ENCODE results near the gene CACNA2D4. TPM values are rescaled to one million over a fixed set of nuclear protein-coding genes. Genes with fewer than 3 reads are reported as not detected.

Gene CACNA2D4
- total and polyA plus RNA-seq, 2 of the 13 experiments (the other 11 are each of a cell fraction or from before 2014, with no cell fraction given) = 14.2 to 136 TPM

DNA sequence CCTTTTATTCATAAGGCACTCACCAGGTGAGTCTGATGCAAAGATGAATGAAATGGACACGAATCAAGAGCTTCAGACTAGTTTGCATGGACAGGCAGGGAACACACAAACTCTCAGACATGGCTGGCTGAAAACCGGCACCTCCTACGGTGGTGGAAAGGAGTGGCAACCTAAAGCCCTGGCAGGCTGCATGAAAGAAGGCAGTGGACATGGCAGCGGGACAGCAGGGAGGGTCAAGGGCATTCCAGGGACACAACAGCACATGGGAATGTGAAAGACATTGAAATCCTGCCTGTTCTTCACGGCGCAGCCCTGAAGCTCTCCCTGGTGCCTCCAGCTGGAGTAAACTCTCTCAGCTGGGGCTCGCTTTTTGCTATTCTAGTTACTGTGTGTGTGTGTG is 114.7 kb downstream of the CACNA2D4 start:
- in situ Hi-C loops (cut with HindIII; ENCODE audit: extremely low pct_ligation_motif_present, low pct_unique_long_range_greater_than_20kb) = loop anchor here (10.0 kb wide), 1 partner anchor 231 kb away; no protein-coding TSS in a partner anchor
- BruUV-seq (replicated peaks) = no TSS peak
- intact Hi-C loops (cut with micrococcal nuclease; ENCODE audit: unreplicated experiment) = no loop called here
- CTCF ChIA-PET (ENCODE audit: low intra/inter-chr PET ratio, low total read pairs) = no interaction called here
- Histone ChIP-seq H3K27ac (ENCODE audit: extremely low read length, insufficient read depth, low read length) (no peak overlapping the region), H3K79me2 (ENCODE audit: insufficient read depth, low read length) (no peaks in the 10 kb centered on the region), H3K9me3 (ENCODE audit: low read length) (no peaks in the 10 kb centered on the region), H3K9ac (ENCODE audit: insufficient read depth, low read depth, low read length) (no peak overlapping the region), H3K27me3 (ENCODE audit: control insufficient read depth in 1 of 2, insufficient read depth in 2 of 2, low read length in 2 of 2) (no peaks in the 10 kb centered on the region), H4K20me1 (ENCODE audit: insufficient read depth, low read length) (no peaks in the 10 kb centered on the region), H3K4me2 (ENCODE audit: low read depth, low read length) (no peak overlapping the region), H2AFZ (ENCODE audit: low read length) (no peak overlapping the region), H3K36me3 (replicated peaks in 1 of 2; ENCODE audit: control insufficient read depth in 1 of 2, insufficient read depth in 2 of 2, low read length in 2 of 2) (peaks cover 0 to 3% of the 10 kb centered on the region in 2 experiments; a peak in 2 of 5 replicates), H3K4me1 (ENCODE audit: insufficient read depth, low read length) (peaks cover 42% of the 10 kb centered on the region), H3K4me3 (replicated peaks in 1 of 3; ENCODE audit: insufficient read depth in 1 of 3, low read depth in 2 of 3, low read length in 3 of 3) (no peak overlapping the region)
- 88% methylated on average over 3 of the region's 7 CpGs for WGBS (ENCODE audit: low lambda C conversion rate)
- FAIRE-seq (no peak), DNase-seq (ENCODE audit: low spot score) (no peak), ATAC-seq (no peak)
- POLR2A ChIA-PET = no interaction called here
- TF ChIP-seq ZNF781 (CRISPR knock-in tag; IDR thresholded peaks at IDR 0.05; ENCODE audit: borderline replicate concordance, not compliant biosample characterization) = no peak
- TF ChIP-seq KDM5A (IDR thresholded peaks at IDR 0.05; ENCODE audit: borderline replicate concordance, low read length) = no peak
- no peak for TF ChIP-seq ZNF354B (CRISPR knock-in tag; IDR thresholded peaks at IDR 0.05)
- no peak for TF ChIP-seq TOE1 (CRISPR knock-in tag; IDR thresholded peaks at IDR 0.05)
- TF ChIP-seq MBNL3 (CRISPR knock-in tag; conservative IDR thresholded peaks at IDR 0.05) = no peak
- TF ChIP-seq, protein P1, sequence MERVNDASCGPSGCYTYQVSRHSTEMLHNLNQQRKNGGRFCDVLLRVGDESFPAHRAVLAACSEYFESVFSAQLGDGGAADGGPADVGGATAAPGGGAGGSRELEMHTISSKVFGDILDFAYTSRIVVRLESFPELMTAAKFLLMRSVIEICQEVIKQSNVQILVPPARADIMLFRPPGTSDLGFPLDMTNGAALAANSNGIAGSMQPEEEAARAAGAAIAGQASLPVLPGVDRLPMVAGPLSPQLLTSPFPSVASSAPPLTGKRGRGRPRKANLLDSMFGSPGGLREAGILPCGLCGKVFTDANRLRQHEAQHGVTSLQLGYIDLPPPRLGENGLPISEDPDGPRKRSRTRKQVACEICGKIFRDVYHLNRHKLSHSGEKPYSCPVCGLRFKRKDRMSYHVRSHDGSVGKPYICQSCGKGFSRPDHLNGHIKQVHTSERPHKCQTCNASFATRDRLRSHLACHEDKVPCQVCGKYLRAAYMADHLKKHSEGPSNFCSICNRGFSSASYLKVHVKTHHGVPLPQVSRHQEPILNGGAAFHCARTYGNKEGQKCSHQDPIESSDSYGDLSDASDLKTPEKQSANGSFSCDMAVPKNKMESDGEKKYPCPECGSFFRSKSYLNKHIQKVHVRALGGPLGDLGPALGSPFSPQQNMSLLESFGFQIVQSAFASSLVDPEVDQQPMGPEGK (CRISPR knock-in tag; IDR thresholded peaks at IDR 0.05) = no peak
- TF ChIP-seq, protein P2, sequence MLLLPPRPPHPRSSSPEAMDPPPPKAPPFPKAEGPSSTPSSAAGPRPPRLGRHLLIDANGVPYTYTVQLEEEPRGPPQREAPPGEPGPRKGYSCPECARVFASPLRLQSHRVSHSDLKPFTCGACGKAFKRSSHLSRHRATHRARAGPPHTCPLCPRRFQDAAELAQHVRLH (CRISPR knock-in tag; IDR thresholded peaks at IDR 0.05; ENCODE audit: borderline replicate concordance, low read depth) = no peak
- TF ChIP-seq ZNF558 (CRISPR knock-in tag; IDR thresholded peaks at IDR 0.05; ENCODE audit: borderline replicate concordance) = no peak
- TF ChIP-seq IRF2 (CRISPR knock-in tag; IDR thresholded peaks at IDR 0.05) = no peak
- TF ChIP-seq, protein P3, sequence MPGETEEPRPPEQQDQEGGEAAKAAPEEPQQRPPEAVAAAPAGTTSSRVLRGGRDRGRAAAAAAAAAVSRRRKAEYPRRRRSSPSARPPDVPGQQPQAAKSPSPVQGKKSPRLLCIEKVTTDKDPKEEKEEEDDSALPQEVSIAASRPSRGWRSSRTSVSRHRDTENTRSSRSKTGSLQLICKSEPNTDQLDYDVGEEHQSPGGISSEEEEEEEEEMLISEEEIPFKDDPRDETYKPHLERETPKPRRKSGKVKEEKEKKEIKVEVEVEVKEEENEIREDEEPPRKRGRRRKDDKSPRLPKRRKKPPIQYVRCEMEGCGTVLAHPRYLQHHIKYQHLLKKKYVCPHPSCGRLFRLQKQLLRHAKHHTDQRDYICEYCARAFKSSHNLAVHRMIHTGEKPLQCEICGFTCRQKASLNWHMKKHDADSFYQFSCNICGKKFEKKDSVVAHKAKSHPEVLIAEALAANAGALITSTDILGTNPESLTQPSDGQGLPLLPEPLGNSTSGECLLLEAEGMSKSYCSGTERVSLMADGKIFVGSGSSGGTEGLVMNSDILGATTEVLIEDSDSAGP (CRISPR knock-in tag; IDR thresholded peaks at IDR 0.05; ENCODE audit: borderline replicate concordance) = no peak
- TF ChIP-seq XRCC5 (optimal IDR thresholded peaks at IDR 0.05; ENCODE audit: low read length) = no peak
- TF ChIP-seq, protein P4, sequence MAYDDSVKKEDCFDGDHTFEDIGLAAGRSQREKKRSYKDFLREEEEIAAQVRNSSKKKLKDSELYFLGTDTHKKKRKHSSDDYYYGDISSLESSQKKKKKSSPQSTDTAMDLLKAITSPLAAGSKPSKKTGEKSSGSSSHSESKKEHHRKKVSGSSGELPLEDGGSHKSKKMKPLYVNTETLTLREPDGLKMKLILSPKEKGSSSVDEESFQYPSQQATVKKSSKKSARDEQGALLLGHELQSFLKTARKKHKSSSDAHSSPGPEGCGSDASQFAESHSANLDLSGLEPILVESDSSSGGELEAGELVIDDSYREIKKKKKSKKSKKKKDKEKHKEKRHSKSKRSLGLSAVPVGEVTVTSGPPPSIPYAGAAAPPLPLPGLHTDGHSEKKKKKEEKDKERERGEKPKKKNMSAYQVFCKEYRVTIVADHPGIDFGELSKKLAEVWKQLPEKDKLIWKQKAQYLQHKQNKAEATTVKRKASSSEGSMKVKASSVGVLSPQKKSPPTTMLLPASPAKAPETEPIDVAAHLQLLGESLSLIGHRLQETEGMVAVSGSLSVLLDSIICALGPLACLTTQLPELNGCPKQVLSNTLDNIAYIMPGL (CRISPR knock-in tag; IDR thresholded peaks at IDR 0.05; ENCODE audit: borderline replicate concordance in 1 of 2, low read depth in 1 of 2) = no peak
- TF ChIP-seq NFE2 (CRISPR knock-in tag; IDR thresholded peaks at IDR 0.05) = no peak
